ENCODE data around the gene ADCY2.

The ADCY2 gene

GRCh38 chr5:7606840-7607465 lies 211.0 kb downstream of the ADCY2 start:
- no peaks in the 10 kb centered on the region for H3K36me3 ChIP-seq (ENCODE audit: control insufficient read depth, insufficient read depth, low read length)
- H3K4me3 ChIP-seq (replicated peaks; ENCODE audit: low read depth, low read length), result no peak overlapping the region
- TF ChIP-seq CTCF (IDR thresholded peaks at IDR 0.05; ENCODE audit: insufficient read depth, low read length, poor library complexity, severe bottlenecking), result no peak
- DNase-seq (ENCODE audit: extremely low read depth, insufficient read length), result no peak
- no peaks in the 10 kb centered on the region for H3K27me3 ChIP-seq (replicated peaks; ENCODE audit: control insufficient read depth, insufficient read depth, low read length)

DNA sequence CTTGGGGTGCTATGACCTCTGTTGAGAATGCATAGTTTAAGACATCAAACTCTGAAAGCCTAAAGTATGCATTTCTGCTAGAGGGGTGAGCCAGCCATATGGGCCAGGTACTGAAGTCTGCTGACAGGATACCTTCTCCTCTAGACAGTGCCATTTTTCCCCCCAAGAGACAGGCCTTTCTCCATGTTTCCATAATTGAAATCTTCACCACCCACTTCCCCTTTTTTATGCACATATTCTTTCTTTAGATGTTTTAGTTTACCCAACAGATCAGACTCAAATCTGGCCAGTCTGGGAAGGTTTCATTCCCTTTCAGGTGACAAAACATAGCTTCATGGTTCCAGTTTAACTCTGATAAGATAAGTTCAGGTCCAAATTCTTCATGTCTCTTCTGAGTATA lies 212.8 kb downstream of the ADCY2 start:
- TF ChIP-seq CTCF (IDR thresholded peaks at IDR 0.05; ENCODE audit: insufficient read depth, low read length, poor library complexity, severe bottlenecking), result no peak
- no peak overlapping the region for H3K4me3 ChIP-seq (replicated peaks; ENCODE audit: low read depth, low read length)
- H3K36me3 ChIP-seq (ENCODE audit: control insufficient read depth, insufficient read depth, low read length), result no peaks in the 10 kb centered on the region
- DNase-seq (ENCODE audit: extremely low read depth, insufficient read length), result no peak
- H3K27me3 ChIP-seq (replicated peaks; ENCODE audit: control insufficient read depth, insufficient read depth, low read length), result no peaks in the 10 kb centered on the region

GRCh38 chr5:7609726-7610125 lies 213.8 kb downstream of the ADCY2 start:
- H3K27me3 ChIP-seq (replicated peaks; ENCODE audit: control insufficient read depth, insufficient read depth, low read length), result no peaks in the 10 kb centered on the region
- TF ChIP-seq CTCF (IDR thresholded peaks at IDR 0.05; ENCODE audit: insufficient read depth, low read length, poor library complexity, severe bottlenecking), result no peak

GRCh38 chr5:7610531-7611177 lies 214.7 kb downstream of the ADCY2 start:
- Histone ChIP-seq H3K27me3 (replicated peaks; ENCODE audit: control insufficient read depth, insufficient read depth, low read length) (no peaks in the 10 kb centered on the region), H3K4me3 (replicated peaks; ENCODE audit: low read depth, low read length) (no peak overlapping the region)

More at GRCh38 chr5:7609726-7610125, 213.8 kb downstream of the ADCY2 start:
- Histone ChIP-seq H3K36me3 (ENCODE audit: control insufficient read depth, insufficient read depth, low read length) (no peaks in the 10 kb centered on the region), H3K4me3 (replicated peaks; ENCODE audit: low read depth, low read length) (no peak overlapping the region)
- DNase-seq (ENCODE audit: extremely low read depth, insufficient read length), result no peak

GRCh38 chr5:7611518-7611917 lies 215.6 kb downstream of the ADCY2 start:
- no peak for DNase-seq (ENCODE audit: extremely low read depth, insufficient read length)
- no peak for TF ChIP-seq CTCF (IDR thresholded peaks at IDR 0.05; ENCODE audit: insufficient read depth, low read length, poor library complexity, severe bottlenecking)
- Histone ChIP-seq H3K27me3 (replicated peaks; ENCODE audit: control insufficient read depth, insufficient read depth, low read length) (no peaks in the 10 kb centered on the region), H3K36me3 (ENCODE audit: control insufficient read depth, insufficient read depth, low read length) (no peaks in the 10 kb centered on the region), H3K4me3 (replicated peaks; ENCODE audit: low read depth, low read length) (no peak overlapping the region)

More at GRCh38 chr5:7610531-7611177, 214.7 kb downstream of the ADCY2 start:
- no peak for DNase-seq (ENCODE audit: extremely low read depth, insufficient read length)
- TF ChIP-seq CTCF (IDR thresholded peaks at IDR 0.05; ENCODE audit: insufficient read depth, low read length, poor library complexity, severe bottlenecking), result no peak
- no peaks in the 10 kb centered on the region for H3K36me3 ChIP-seq (ENCODE audit: control insufficient read depth, insufficient read depth, low read length)

Data from GM06990 (cell line).